AG04449 (cell line): ENCODE results near the gene CXXC4.

Experiments used
- CTCF ChIA-PET: fragments of 350-600 bp; formaldehyde crosslinking; extraction: SDS; loops from one replicate; lab custom pipeline; 2021; ENCODE audit warnings: antibody characterized with exemption; lab: Yijun Ruan, JAX
- POLR2A ChIA-PET: fragments of 400-600, 350-600 bp; formaldehyde crosslinking; extraction: SDS; loops from one replicate; lab custom pipeline; 2020; ENCODE audit warnings: antibody characterized with exemption, inconsistent platforms; lab: Yijun Ruan, JAX
- DNase-seq: peaks from one replicate; pipeline ENCODE4 v3.0.0-alpha.2; 2010; ENCODE audit warnings: low read depth, low spot score
- H3K4me3 ChIP-seq: 2 replicates; pipeline ENCODE4 v1.5.1; 2011; ENCODE audit warnings: low read depth, mild to moderate bottlenecking, control low read depth, low read length
- TF ChIP-seq, protein P1 (sequence below): IDR thresholded peaks from one replicate; pipeline ENCODE4 v1.5.1; 2011; ENCODE audit warnings: mild to moderate bottlenecking, moderate library complexity, low read length, control low read depth, inconsistent platforms; ENCODE audit not compliant: insufficient read depth; ENCODE audit errors: missing control alignments

The CXXC4 gene

GRCh38 chr4:104457308-104457981 is 37.2 kb downstream of the CXXC4 start:
- no peak for DNase-seq
- CTCF ChIA-PET, result no interaction called here
- TF ChIP-seq, protein P1, sequence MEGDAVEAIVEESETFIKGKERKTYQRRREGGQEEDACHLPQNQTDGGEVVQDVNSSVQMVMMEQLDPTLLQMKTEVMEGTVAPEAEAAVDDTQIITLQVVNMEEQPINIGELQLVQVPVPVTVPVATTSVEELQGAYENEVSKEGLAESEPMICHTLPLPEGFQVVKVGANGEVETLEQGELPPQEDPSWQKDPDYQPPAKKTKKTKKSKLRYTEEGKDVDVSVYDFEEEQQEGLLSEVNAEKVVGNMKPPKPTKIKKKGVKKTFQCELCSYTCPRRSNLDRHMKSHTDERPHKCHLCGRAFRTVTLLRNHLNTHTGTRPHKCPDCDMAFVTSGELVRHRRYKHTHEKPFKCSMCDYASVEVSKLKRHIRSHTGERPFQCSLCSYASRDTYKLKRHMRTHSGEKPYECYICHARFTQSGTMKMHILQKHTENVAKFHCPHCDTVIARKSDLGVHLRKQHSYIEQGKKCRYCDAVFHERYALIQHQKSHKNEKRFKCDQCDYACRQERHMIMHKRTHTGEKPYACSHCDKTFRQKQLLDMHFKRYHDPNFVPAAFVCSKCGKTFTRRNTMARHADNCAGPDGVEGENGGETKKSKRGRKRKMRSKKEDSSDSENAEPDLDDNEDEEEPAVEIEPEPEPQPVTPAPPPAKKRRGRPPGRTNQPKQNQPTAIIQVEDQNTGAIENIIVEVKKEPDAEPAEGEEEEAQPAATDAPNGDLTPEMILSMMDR, result no peak
- POLR2A ChIA-PET, result no interaction called here
- no peak overlapping the region for H3K4me3 ChIP-seq

- ChIA-PET CTCF (no interaction called here), POLR2A (no interaction called here)
- H3K4me3 ChIP-seq, result no peak overlapping the region
- TF ChIP-seq, protein P1, result no peak
- no peak for DNase-seq
Observed at GRCh38 chr4:104451573-104451972, 43.1 kb downstream of the CXXC4 start.

DNA sequence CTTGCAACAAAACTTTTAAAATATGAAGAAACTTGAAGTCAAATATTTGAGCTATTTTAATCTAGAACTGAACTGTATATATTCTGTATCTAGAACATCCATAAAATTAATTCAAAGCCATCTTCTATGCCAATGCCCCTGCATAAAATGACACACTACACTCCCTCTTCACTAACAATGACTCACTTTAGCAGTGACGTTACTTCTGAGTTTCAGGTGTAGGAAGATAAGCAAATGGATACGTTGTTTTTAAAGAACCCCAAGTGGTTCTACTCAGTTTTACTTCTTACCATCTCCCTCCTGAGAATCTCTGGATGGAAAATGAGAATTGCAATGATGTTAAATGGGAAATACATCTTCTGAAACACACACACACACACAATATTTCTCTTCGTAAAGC is 45.2 kb downstream of the CXXC4 start:
- TF ChIP-seq, protein P1, result no peak
- DNase-seq, result no peak
- ChIA-PET CTCF (no interaction called here), POLR2A (no interaction called here)
- H3K4me3 ChIP-seq, result no peak overlapping the region

DNA sequence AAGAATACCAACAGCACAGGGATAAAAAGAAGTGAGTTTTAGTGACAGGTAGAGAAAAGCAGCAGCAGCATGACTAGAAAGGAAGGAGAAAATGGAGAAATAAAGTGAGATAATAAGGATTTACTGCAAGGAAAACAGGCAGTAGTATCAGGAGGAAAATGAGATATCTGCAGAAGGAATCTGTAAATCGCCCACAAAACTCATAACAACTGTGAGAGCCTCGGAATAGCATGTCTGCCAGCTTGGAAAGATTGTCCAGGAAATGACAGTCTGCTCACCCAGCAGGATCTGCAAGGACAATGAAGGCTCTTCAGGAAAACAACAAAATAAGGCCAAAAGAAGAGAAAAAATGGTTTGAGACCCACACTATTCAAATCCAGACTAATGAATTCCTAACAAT is 47.4 kb downstream of the CXXC4 start:
- no peak for DNase-seq
- H3K4me3 ChIP-seq, result no peak overlapping the region
- TF ChIP-seq, protein P1, result no peak
- CTCF ChIA-PET, result no interaction called here
- POLR2A ChIA-PET, result no interaction called here

GRCh38 chr4:104446431-104447278 is 48.0 kb downstream of the CXXC4 start:
- no peak overlapping the region for H3K4me3 ChIP-seq
- CTCF ChIA-PET, result no interaction called here
- TF ChIP-seq, protein P1, result no peak
- POLR2A ChIA-PET, result no interaction called here
- no peak for DNase-seq

DNA sequence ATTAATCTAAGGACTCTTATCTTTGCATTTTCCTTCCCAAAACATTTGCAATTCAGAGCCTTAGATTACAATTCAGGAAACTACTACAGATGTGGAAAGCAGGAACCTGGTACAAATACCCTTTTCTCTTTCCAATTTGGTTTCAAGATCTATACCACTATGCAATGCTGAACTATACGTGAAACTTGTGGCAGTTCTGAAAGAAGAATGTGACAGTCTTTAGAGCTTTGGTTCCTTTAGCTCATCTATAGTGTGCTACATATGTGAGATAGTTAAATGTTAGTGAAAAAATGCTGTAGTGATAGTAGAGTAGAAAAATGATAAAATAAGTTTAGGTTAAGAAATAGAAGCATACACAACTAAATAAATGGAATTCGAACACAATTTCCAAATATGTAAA is 50.0 kb downstream of the CXXC4 start:
- ChIA-PET CTCF (no interaction called here), POLR2A (no interaction called here)
- no peak overlapping the region for H3K4me3 ChIP-seq
- TF ChIP-seq, protein P1, result no peak
- DNase-seq, result no peak
